ENCODE data around the gene IL18RAP.
A peak's percentile ranks its signal among the peaks of the same experiment; 100 is the strongest.

IL18RAP gene

DNA sequence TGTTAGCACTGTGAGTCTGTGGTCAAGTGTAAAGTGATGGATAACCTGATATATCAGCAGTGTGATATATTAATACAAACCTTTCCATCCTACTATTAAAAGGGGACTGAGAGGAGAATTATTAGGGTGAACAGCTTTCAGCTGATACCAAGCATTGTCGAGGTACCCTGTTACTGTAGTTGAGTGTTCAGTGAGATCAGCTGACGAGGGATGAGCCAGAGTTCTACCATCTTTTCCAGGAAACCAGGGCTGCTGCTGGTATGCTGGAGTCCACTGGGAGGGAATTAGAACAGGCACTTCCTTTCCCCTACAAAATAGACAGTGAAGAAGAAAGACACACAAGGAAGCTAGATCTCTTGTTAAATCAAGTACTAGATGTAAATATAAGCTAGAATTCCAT, 408 bp downstream of the IL18RAP start:
- DNase-seq: no peak

DNA sequence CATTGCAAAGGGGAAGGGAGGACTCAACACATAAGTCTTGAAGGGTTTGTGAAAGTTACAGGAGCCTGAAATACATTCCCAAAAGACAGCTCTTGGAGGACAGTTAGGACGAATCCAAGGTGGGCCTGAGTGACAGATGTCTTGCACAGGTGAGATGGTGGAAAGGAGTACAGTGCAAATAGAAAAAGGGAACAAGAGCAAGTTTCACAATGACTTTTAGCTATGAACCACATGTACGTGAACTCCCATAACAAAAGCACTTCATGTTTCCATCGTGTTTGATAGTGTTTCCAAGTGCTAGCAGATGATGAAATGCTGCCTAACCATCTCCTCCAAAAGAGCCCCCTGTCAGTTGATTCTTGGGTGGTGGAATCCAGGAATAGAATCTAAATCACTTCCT, 1.8 kb downstream of the IL18RAP start:
- DNase-seq: no peak

DNA sequence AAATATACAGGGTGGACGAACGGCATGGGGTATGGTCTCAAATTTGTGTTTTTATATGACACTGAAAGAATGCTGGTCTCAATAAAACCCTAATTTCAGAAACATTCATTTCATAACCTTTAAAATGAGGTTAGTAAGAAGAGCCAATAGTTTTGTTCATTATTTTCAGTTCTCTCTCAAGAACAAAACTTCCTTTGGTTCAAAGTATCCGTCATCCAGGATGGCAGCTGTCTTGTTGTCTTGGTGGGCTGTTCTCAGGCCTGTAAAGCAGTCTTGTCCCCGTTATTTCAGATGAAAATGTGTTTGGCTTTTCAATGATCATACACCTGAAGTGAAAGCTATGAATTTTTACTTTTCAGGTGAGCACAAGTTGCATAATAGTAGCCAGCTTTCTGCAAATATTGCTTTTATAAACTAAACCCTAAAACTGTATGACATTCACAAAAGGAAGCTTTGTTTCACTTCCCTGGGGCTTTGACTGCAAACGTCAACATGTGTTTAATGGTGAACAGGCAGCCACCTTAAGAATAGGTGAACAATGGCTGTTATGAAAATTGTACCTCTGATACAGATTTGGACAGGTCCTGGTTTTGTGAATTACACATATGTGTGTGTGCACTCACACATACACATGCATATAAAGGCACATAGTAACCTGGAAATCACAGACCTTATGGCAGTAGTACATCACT, 2.6 kb downstream of the IL18RAP start:
- no peak for DNase-seq

DNA sequence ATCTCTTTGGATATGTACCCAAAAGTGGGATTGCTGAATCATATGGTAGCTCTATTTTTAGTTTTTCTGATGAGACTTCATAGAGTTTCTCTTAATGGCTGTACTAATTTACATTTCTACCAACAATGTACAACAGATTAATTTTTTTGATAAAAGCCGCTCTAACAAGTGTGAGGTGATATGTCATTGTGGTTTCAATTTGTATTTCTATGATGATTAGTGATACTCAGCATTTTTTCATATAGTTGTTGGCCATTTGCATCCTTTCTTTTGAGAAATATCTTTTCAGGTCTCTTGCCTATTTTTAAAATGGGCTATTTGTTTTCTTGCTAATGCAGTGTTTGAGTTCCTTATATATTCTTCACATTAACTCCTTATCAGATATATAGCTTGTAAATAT, 4.3 kb downstream of the IL18RAP start:
- DNase-seq: no peak

DNA sequence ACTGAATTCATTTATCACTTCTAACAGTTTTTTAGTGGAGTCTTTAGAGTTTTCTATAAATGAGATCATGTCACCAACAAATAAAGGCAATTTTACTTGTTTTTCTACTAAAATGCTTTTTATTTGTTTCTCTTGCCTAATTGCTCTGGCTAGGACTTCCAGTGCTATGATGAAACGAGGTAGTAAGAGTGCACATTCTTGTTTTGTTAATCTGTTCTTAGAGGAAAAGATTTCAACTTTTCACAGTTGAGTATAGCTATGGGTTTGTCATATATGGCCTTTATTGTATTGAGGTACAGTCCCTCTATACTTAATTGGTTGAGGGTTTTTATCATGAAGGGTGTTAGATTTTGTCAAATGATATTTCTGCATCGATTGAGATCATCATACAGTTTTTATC, 5.6 kb downstream of the IL18RAP start:
- no peak for DNase-seq

DNA sequence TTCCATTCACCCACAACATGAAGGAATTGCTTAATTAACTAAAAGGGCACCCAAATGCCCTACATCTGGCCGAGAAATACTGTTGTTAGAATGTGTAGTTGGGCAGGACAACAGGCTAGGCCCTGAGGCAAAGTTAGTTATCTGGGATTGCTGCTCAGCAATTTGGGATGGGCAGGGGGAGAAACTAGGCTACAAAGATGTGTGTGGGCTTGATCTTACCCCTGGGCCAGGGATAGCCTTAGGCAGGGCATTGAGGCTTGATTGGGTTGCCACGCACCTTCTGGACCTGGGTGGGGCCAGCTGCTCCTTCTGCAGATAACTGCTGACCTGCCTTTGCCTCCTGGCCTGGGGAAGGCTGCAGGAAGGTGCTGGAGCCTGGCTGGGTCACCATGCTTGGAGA, 9.4 kb downstream of the IL18RAP start:
- no peak for DNase-seq

DNA sequence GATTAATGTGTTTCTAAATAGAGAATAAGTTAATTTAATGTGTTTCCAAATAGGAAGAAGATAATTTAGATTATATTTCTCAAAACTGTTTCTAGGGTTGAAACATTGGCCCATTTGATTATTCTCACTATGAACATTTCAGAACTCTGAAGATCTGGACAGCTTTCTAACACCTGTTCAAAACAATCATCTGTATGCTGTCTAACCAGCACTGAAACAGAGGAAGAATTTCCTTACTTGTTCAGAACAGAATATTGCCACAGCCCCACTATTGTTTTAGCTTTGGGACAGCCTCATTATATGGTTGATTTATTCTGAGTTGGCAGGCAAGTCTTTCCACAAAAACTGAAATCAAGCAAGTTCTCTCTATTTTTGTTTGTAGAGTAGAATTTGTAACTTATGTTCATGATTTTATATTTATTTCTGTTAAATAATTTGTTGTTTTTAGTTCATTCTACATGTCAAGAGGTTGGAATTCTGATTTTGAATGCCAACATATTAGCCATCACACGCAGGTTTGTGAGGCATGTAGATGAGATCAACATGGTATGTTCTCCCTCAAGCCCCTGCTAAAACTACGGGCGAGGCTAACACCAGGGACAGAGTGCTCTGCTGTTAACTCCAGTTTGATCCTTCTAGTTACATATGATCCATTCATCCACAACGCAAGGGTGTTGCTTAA, 11.2 kb downstream of the IL18RAP start:
- DNase-seq: no peak

DNA sequence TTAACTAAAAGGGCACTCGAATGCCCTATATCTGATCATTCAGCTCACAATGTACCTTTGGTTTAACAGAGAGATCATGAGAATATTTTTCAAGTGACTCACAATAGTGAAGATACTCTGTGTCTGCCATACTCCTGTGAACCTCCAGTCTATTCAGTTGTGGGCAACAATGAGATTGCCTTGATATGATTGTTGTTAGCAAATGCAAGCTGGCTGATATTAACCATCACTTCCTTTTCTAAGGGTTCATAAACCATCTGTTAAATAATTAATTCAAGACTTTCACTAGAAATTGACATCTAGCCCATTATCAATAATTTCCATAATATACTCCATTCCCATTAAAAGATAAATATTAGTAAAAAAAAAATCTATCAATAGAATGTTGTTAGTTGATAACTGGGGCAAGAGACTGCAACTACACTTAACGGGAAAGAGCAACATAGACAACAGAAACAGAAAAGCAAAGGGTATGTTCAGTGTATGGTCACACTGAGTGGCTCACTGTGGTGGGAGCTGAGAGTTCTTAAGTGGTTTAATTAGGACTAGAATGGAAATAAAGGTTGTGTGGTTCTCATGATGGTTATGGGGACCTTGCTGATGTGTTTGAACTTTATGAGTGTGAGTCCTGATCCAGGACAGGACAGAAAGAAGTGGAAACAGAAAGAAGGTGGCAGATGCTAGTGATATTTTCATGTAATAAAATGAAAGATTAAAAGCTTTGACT, 11.9 kb downstream of the IL18RAP start:
- DNase-seq: no peak

DNA sequence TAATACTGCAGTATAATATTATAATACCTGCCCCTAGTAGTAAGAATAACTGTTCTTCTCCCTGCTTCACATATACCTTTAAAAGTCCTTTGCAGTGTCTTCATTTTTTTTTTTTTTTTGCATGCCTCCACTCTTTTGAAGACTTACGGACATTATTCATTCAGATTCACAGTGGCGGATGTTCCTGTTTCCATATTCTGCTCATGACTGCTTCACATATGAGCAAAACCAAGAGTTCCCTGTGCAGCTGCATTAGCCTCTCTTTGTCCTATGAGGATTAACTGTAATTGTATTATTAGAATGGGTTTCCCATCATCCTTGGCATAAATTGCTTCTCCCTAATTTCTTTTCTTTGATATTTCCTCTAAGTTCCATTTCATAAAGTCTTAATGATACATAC, 12.8 kb downstream of the IL18RAP start:
- no peak for DNase-seq

DNA sequence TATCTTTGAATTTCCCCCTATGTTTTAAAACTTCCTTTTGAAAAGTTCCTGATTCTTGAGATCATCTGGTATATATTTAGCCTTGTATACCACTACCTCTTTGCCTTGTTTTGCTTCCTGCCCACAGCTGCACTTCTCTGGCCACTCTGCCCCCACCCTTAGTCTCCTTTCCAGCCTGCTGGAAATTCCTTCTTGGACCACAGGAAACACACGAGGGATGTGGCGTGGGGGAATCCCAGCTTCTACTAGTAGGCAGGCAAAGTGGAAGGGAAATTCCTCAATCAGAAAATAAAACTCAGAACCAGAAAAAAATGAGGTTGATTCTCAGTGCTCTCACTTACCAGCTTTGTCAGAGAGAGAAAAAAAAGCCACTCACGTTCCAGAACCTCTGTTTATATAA, 13.4 kb downstream of the IL18RAP start:
- DNase-seq: no peak

DNA sequence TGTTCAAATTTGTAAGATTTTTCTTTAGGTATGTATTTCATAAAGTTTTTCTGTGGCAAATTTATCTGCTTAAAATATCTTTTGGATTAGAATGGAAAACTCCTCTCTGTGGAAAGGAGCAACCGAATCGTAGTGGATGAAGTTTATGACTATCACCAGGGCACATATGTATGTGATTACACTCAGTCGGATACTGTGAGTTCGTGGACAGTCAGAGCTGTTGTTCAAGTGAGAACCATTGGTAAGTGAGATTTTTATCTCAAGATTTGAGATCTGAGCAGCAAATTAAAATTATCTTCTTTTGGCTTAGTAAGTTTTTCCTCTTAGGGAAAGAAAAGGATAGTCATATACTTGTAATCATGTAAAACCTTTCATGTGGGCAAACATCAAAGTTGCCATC, 14.2 kb downstream of the IL18RAP start:
- no peak for DNase-seq

DNA sequence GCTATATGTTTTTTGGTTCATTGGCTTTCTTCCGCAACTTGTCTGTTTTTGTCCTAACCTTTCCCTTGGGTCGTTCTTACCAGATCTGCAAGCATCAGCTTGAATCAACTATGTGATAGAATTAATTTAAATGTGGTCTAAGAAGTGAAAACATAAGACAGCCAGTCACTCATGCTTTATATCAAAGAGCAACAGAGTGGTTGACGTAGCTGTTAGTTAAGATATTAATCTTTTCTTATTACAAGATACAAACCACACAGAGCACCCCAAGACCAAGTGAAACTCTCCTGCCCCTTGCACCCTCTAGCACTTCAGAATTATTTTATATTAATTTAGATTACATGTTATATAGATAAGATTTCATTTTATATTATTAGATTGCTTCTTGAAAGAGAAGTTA, 15.2 kb downstream of the IL18RAP start:
- no peak for DNase-seq

DNA sequence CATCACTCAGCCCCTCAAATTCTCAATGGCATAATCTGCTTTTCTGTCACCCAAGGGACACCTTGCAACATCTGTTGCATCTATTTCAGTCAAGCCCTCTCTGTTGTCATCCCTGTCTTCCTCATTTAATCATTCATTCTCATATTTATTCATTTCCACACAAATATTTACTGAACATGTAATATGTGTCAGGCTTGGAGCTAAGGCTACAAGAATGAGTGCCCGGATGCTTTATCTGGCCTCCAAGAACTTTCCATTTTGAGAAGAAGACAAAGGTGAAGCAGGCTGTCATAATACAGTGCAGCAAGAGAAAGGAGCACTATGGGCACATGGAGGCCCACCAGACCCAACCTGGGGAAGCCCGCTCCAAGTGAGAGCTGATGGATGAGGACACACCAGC, 15.6 kb downstream of the IL18RAP start:
- DNase-seq: no peak

DNA sequence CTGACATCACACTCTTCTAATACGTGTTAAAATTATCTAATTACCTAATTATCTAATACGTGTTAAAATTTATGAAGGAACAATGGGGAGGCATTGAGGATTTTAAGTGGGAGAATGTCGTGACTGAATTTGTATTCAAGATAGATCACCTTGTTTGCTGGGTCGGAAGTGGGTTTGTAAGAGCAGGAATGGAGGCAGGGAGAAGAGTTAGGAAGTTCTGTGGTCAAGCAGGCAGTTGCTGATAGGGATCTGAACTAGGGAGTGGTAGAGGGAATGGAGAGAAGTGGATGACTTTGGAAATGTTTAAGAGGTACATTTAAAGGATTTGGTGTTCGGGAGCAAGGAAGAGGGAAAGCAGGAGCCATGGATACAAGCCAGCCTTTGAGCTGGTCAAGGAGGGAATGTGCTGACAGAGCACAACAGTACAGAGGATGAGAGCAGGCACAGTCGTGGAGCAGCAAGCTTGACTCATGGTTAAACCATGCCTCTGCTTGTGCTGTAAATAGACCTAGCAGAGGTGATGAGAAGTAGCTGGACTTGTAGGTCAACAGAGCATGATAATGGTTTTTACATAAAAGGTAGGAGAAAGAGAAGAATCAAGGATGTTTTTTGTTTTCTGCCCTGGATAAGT, 16.2 kb downstream of the IL18RAP start:
- DNase-seq: no peak

DNA sequence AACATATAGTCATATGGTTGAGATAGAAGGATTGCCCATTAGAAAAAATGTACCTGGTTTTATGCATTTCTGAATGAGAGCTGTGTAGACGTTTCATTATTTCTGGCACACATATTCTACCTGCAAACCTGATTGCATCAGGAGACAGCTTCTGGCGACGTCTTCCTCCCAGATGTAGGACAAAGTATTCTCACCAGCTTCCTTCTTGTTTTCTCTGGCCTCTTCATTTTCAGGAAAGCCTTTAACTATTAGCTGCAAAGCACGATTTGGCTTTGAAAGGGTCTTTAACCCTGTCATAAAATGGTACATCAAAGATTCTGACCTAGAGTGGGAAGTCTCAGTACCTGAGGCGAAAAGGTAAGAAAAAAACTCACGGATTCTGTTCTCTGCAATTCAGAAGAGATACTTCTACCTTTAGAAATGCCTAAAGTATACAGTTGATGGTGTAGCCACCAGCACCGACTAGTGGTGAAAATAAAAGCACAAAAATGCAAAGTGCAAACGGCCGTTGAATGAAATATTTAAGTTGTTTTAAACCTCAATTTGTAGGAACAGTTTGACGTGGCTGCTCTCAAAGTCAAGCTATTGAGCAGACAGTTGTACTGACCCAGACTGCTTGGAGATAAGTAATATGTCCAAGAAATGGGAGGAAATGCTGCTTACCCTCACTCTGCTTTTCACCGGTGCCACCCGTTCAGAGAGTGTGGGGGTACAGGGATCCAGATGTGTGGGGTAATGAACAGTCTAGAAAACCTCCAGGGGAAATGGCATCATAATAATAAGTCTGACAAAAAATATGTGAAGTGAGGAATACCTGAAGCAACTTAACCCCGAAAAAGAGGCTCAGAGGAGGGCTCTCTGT, 20.2 kb downstream of the IL18RAP start:
- DNase-seq: peak in 1 of 4 experiments; percentile 2

DNA sequence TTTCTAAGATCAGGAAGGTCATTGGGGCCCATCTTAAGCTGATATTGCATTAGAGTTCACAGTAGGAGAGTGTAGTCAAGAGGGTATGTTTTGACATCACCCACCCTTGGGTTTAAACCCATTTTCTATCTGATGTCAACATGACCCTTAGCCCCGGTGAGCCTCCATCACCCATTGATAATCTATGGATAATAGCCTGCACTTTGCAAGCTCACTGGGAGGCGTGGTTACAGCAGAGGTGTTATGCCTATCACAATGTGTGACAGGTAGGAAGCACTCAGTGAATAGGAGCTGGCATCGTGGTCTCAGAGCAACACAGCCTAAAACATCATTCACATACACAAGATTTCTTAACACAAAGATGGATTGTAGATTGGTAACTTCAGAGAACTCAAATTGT, 21.3 kb downstream of the IL18RAP start:
- no peak for DNase-seq

DNA sequence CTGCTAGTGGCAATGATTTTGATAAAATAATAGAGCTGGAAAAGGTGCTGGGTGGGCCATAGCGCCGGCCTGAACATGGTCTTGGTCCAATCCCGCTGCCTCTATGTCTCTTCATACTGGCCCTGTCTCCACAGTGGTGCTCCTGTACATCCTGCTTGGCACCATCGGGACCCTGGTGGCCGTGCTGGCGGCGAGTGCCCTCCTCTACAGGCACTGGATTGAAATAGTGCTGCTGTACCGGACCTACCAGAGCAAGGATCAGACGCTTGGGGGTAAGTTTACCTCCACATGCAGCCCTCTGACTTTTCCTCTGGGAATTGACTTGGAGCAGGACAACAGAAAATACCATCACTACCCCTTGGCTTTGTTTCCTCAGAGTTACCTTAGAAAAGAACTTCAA, 24.0 kb downstream of the IL18RAP start:
- DNase-seq: no peak

DNA sequence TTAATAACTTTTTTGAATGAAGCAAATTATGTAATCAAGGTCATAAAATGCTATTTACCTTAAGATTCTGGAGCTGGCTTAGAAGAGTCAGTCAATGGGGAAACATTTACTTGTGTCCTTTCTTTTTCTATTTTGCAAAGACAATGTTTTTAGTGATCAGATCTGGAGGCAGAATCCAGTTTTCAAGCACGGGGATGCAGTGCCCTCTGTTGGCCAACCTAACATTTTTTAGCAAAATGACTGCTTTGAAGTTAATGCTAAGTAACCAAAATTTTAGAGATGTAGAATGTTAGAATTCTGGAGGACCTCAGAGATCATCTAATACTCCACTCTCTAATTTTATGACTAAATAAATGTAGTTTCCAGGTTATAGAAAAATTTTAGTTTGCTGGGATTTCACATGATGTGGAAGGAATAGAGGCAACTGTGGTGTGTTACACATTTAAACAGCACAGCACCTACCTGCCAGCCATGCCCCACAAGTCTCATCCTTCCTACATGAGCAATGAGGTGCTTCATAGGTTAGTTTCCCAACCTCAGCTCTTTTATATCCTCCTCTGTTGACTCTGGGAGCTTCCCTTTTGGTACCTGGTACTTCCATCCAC, 26.5 kb downstream of the IL18RAP start:
- peak in 3 of 4 experiments; percentile 21 to 53 (median 29) for DNase-seq

DNA sequence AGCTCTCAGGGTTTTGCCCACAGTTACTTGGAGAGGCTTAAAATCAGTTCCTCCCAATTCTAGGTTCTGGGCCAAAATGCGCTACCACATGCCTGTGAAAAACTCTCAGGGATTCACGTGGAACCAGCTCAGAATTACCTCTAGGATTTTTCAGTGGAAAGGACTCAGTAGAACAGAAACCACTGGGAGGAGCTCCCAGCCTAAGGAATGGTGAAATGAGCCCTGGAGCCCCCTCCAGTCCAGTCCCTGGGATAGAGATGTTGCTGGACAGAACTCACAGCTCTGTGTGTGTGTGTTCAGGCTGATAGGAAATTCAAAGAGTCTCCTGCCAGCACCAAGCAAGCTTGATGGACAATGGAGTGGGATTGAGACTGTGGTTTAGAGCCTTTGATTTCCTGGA, 29.0 kb downstream of the IL18RAP start:
- no peak for DNase-seq

DNA sequence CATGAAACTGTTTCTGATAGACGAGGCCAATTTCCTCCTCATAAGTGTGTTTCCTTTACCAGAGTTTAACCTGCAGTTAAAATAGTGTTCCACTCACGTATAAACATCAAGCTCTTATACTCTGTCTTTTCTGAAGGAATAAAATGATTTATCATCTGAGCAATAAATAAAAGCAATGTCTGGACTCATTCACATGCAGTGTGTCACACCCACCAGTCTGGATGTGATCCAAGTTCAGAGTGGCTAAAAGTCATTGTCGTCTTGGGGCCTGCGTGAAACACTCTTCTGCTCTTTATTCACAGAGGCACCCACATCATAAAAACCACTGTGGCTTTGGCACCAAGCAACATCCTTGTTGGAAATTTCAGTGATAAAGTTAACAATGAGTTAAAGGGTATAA, 30.5 kb downstream of the IL18RAP start:
- DNase-seq: no peak

DNA sequence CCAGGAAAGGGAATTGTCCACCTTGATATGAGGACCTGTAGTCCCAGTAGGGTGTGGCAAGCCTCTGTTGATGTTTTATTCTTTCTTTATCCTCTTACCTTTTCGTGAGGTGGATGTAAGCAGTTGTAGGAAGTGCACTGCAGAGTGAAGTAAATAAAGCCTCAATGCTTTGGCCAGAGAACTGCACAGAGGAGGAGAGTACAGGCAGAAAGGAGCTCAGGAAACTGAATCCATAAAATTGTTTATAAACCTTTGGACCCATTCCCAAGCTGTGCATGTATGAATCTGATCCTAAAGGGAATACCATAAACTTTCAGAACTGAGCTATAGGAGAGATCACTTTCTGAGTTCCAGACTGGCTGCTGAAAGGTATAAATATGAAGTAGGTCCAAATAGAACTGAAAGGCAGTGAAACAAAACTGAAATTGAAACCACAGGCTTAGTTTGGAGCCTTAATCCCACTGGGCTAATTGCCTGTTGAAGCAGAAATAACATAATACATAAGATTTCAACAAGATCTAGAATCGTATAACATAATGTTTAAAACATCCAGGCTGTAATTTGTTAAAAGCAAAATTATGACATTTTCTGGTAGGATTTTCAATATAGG, 32.2 kb downstream of the IL18RAP start:
- no peak for DNase-seq

DNA sequence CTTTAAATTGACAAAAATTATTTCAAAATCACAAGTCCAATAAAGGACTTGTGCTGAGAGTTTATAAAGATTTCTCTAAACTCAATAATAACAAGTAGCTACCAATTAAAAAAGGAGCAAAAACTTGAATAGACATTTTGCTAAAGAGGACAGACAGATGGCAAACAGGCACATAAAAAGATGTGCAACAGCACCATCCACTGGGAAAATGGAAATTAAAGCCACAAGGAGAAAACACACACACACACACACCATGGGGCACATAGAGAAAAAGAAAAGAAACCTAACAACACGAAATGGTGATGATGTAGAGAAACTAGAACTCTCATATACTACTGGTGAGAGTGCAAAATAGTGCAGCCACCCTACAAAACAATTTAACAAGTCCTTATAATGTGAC, 37.5 kb downstream of the IL18RAP start:
- no peak for DNase-seq
